MV-4-11 (cell line): ENCODE measurements around the gene ADAMTS15.
A peak's percentile ranks its signal among the peaks of the same experiment; 100 is the strongest.

ENCODE experiments used
- DNase-seq: peaks from one replicate; lab custom pipeline; 2025; lab: John Stamatoyannopoulos, UW

ADAMTS15 gene

GRCh38 chr11:130416906-130417305 lies 31.5 kb upstream of the ADAMTS15 start:
- no peak for DNase-seq

DNA sequence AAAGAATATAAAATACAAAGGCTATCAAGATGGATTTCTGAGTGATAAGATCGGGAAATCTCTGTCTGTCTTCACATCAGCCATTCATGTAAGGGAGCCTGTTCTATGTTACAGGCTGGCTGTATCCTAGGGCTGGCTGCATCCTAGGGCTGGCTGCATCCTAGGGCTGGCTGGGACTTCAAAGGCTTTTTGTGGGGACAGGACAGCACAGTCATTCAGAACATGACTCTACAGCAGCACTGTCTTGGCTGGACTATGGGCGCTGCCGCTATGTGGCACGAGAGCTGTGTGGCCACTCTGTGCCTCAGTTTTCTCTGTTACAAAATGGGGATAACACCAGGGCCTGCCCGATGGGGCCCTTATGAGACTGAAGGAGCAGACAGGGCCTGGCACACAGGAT lies 30.2 kb upstream of the ADAMTS15 start:
- DNase-seq: no peak

DNA sequence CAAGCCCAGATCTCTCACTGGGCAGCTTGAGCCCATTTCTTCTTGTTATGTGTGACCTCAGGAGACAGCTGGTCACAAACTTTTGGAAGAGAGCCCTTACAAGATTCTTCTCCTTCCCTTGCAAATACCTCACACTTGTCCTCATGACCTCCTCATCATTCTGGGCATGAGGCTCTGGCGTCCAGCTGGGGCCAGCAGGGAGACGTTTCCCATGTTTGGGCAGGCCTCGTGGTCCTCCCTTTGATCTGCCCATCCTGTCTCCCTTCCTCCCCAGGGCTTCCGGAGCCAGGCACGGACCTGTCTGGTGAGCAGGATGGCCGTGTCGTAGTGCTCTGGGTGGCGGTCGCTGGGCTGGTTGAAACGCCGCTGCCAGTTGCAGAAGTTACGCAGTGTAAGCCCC lies 29.7 kb upstream of the ADAMTS15 start:
- no peak for DNase-seq

DNA sequence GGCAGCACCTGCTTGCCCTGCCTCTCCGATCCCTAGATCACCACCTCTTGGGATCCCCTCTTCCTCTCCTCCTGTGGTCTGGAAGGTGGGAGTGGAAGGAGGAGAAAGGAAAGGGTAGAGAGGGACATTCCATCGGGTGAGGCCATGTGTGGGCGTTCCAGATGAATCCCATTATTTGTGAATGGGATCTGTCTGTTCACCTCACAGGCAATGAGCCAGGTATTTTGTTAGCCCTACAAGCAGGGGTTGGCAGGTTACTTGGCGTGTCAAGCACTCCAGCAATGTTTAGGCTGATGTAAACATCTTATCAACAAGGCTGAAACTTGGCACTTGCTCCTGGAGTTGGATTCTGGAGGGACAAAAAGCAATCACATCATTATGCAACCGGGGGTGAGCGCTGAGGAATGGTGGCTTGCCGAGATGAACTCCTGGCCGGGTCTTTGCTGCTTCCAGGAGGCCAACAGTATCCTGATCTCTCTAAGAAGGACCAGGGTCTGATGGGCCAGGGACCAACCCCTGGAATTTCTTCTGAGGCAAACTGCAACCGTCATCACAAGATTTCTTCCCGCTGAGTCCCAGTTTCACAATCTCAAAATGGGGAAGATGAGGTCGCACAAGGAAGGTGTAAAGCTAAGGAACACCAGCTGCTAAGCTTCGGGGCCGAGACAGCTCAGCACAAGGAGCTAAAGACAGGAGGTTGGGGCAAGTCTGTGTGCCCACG lies 27.8 kb upstream of the ADAMTS15 start:
- peak; percentile 72 for DNase-seq

- DNase-seq: no peak
Observed at GRCh38 chr11:130421199-130421585, 27.3 kb upstream of the ADAMTS15 start.

DNA sequence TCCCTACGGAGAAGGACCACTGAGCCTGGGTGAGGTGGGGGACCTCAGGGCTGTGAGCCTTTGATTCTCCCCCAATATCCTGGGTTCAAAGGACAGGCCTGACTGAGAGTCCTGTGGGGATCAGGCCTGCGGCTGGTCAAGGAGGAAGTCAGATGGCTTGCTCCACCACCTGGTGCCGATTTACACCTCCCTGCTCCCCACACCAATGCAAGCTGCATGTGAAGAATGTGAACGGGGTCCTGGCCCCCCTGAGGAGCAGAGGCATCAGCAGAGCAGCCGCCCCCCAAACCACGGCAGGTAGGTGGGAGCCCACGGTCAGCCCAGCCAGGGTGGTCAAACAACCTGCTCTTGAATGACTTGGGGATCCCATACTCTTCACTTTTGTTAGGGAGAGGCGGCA lies 26.7 kb upstream of the ADAMTS15 start:
- DNase-seq: no peak

DNA sequence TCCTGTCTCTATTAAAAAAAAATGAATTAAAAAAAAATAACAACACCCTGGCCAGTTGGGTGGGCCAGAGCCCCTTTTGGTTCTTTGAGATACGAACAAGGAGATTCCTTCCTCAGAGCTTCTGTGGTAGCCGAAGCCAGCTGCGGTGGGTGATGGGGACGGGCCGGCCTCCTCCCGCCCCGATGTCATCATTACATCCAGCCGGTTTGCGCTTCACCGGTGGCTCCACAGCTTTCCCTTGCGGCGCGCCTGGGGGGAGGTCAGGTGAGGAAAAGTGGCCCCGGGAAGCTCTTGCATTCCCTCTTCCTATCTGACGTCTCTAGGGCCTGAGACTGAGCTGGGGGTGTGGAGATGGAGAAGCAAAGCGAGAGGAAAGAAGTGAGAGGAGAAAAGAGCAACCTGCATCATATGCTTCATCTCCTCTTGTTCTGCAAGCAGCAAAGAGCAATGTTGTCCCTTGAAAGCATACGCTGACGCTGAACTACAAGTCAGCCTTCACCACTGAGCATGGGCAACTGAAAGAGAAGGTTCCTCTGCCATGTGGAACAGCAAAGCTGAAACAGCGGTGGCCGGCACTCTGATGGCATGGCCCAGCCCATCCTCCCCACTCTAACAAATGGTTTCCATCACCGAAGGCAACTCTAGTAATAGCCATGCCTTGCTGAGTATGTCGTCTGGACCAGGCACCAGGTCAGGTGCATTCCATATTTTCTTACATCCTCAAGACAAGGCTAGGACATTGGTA lies 26.0 kb upstream of the ADAMTS15 start:
- DNase-seq: no peak

GRCh38 chr11:130423541-130424142 lies 24.8 kb upstream of the ADAMTS15 start:
- DNase-seq: no peak

- no peak for DNase-seq
Observed at GRCh38 chr11:130424613-130425140, 23.8 kb upstream of the ADAMTS15 start.

DNA sequence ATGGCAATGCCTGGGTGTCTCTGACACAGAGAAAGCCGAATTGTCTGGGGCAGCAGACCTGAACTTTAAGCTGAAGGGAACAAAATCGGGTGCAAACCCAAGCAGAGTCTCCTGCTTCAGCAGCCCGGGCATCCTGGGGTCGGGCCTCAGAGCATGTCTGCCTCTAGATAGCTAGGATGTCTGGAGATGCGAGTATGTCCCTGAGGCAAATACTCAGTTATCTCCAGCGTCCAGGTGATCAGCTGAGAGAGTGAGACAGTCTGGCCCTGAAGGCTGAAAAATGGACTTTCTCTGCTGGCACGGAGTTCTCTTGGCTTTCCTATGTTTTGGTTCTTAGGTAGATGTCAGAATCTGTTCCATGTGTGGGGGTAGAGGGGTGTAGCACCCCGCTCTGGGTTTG lies 23.3 kb upstream of the ADAMTS15 start:
- no peak for DNase-seq

DNA sequence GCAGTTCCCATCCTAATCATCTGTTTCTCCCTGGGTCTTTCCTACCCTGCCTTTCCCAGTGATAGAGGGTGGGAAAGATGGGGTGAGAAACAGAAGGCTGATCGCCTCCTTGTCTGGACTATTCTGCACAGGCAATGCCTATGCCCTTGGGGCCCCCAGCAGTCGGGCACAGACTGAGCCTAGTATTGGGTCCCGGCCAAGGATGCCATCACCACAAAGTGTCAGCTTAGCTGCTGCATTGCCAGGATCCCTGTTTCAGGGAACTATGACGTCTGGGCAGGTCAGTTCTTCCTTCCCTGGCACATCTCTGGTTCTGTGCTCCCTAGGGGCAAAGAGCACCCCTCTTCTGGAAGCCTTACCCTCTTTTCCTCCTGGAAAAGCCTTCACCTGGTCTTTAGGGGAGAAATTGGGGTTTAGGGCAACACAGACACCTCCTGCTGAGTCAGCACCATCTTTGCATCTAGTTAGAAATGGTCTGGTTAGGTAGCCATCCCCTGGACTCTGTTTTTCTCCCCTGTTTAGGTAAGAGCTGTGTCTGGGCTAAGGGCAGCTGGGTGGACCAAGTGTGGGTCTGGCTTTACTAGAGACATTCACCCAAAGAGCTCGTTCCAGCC lies 22.1 kb upstream of the ADAMTS15 start:
- DNase-seq: no peak

- DNase-seq: no peak
Observed at GRCh38 chr11:130426837-130427341, 21.6 kb upstream of the ADAMTS15 start.

GRCh38 chr11:130427581-130428315 lies 20.7 kb upstream of the ADAMTS15 start:
- no peak for DNase-seq

- no peak for DNase-seq
Observed at GRCh38 chr11:130428316-130429119, 19.9 kb upstream of the ADAMTS15 start, which contains the start of gene ADAMTS8. Gene ADAMTS8 (minus strand): TSS chr11:130428609. CDS start chr11:130428286, 323 bp downstream.

GRCh38 chr11:130429120-130429681 lies 19.2 kb upstream of the ADAMTS15 start:
- no peak for DNase-seq

- no peak for DNase-seq
Observed at GRCh38 chr11:130429983-130430382, 18.5 kb upstream of the ADAMTS15 start.

DNA sequence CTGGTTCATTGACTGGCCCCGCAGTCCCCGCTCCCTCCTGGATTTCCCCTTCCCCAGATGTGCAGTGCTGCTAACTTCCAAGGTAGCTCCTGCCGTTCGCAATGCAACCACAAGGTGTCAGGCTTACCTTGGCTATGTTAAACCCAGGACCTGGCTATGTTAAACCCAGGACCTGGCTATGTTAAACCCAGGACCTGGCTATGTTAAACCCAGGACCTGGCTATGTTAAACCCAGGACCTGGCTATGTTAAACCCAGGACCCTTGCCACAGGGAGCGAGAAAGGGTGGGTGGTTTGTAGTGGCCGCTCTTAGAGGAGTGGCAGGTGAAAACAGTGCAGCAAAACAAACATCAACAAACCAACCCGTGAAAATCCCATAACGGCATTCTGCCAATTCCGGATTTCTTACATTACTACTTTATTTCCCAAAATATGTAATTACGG lies 17.1 kb upstream of the ADAMTS15 start:
- peak; percentile 13 for DNase-seq

DNA sequence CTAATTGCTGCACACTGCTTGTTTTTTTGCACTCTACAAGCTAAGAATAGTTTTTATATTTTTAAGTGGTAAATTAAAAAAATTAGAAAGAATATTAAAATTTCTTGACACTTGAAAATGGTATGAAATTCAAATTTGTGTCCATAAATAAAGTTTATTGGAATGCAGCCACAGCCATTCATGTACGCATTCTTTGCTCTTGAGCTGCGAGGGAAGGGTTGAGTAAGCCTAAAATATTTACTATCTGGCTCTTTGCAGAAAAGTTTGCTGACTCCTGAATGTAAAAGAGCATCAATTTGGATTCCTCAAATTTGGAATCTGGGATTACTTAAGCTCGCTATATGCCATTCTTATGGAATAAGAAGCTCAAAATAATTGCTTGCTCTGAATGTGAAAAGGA lies 16.6 kb upstream of the ADAMTS15 start:
- no peak for DNase-seq

DNA sequence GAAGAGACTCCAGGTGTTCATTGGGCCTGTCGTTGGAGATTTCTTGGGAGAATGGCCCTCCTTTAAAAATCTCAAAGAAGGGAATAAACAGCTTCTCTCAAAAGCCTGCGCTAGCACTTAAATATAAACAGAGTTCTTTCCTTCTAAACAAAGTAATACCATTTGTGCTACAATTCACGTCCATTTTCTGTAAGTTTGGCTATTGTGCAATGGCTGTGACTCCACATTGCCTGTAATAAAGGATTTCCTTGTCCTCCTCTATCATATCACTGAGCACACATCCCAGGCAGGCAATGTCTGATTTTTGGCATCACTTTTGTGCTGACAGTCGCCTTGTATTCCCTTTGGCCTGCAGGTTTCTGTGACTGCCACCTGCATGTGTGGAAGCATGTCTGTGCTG lies 15.1 kb upstream of the ADAMTS15 start:
- no peak for DNase-seq

- peak; percentile 69 for DNase-seq
Observed at GRCh38 chr11:130434521-130435223, 13.8 kb upstream of the ADAMTS15 start.
